Measurements from ENCODE around the gene CNTN6. TPM values are rescaled to one million over a fixed set of nuclear protein-coding genes. Genes with fewer than 3 reads are reported as not detected.

Gene CNTN6
- total RNA-seq, 1 experiment from 2014 or later = not detected

- no peaks in the 10 kb centered on the region for H3K9me2 ChIP-seq (ENCODE audit: insufficient read depth)
- H3K4me1 ChIP-seq (ENCODE audit: control insufficient read depth in 1 of 2, insufficient read depth in 2 of 2, low read length in 2 of 2) = no peaks in the 10 kb centered on the region
- H3K9me3 ChIP-seq (ENCODE audit: control insufficient read depth in 1 of 2, insufficient read depth in 1 of 2, low read depth in 1 of 2, low read length in 2 of 2) = peaks cover 19 to 21% of the 10 kb centered on the region in 2 experiments; a peak in 2 of 4 replicates
- no peak overlapping the region for H3K4me3 ChIP-seq (replicated peaks in 1 of 2; ENCODE audit: low read depth in 1 of 2, low read length in 2 of 2)
- H3K27ac ChIP-seq (ENCODE audit: low read depth, low read length) = no peak overlapping the region
- H3K79me2 ChIP-seq (ENCODE audit: insufficient read depth, low read length) = no peaks in the 10 kb centered on the region
- no peaks in the 10 kb centered on the region for H3K36me3 ChIP-seq (ENCODE audit: control insufficient read depth in 1 of 2, insufficient read depth in 2 of 2, low read length in 2 of 2)
- RAD21 ChIA-PET (ENCODE audit: low non-redundant PET in 1 of 2, low total read pairs in 2 of 2, uncharacterized antibody in 2 of 2, unreplicated experiment in 2 of 2) = no interaction called here
- ATAC-seq (no peak), DNase-seq (ENCODE audit: low read depth, low spot score) (no peak)
- intact Hi-C loops (cut with micrococcal nuclease) = no loop called here
- POLR2A ChIA-PET = no interaction called here
- no peaks in the 10 kb centered on the region for H3K27me3 ChIP-seq (ENCODE audit: insufficient read depth, low read length)
- TF ChIP-seq POLR2A (IDR thresholded peaks at IDR 0.05; ENCODE audit: borderline replicate concordance, extremely low read depth, insufficient read depth, insufficient read length) (no peak), POLR2AphosphoS5 (IDR thresholded peaks at IDR 0.05; ENCODE audit: low read depth, low read length) (no peak), RAD21 (IDR thresholded peaks at IDR 0.05; ENCODE audit: low read depth) (no peak), TCF7L2 (IDR thresholded peaks at IDR 0.05; ENCODE audit: borderline replicate concordance, extremely low read depth, insufficient read depth, insufficient read length) (no peak), CEBPB (IDR thresholded peaks at IDR 0.05; ENCODE audit: low read depth) (no peak), CBX3 (IDR thresholded peaks at IDR 0.05; ENCODE audit: low read depth) (no peak), MAX (IDR thresholded peaks at IDR 0.05) (no peak), REST (IDR thresholded peaks at IDR 0.05; ENCODE audit: low read depth) (no peak), ZFX (IDR thresholded peaks at IDR 0.05) (no peak), ZNF274 (IDR thresholded peaks at IDR 0.05; ENCODE audit: low read depth, low read length) (no peak)
- H3K9ac ChIP-seq (ENCODE audit: low read length) = no peak overlapping the region
- no peaks in the 10 kb centered on the region for H4K20me1 ChIP-seq (ENCODE audit: insufficient read depth)
- CTCF ChIA-PET = no interaction called here
- no peak overlapping the region for H2AFZ ChIP-seq (ENCODE audit: low read depth, low read length, poor library complexity, severe bottlenecking)
- BruUV-seq (replicated peaks) = no TSS peak
- H3K4me2 ChIP-seq (ENCODE audit: low read length) = no peak overlapping the region
Measured at GRCh38 chr3:1183320-1184048, 90.7 kb downstream of the CNTN6 start.

All from HCT116 (cell line).